Ishikawa (cell line): ENCODE data around the gene MYDGF.

Experiments used
- CREB1 ChIP-seq: IDR thresholded peaks from 2 replicates; pipeline ENCODE4 v1.6.1; 2012; ENCODE audit warnings: low read depth
- EP300 ChIP-seq: IDR thresholded peaks from 2 replicates; pipeline ENCODE4 v1.6.1; 2012; ENCODE audit warnings: borderline replicate concordance
- RAD21 ChIP-seq: IDR thresholded peaks from 2 replicates; pipeline ENCODE4 v1.6.1; 2012; ENCODE audit warnings: low read depth
- TAF1 ChIP-seq: IDR thresholded peaks from 2 replicates; pipeline ENCODE4 v1.6.1; 2012; ENCODE audit warnings: low read depth, mild to moderate bottlenecking

- TF ChIP-seq CREB1 (no peak), RAD21 (no peak), TAF1 (no peak), EP300 (no peak)
Measured at GRCh38 chr19:4673216-4673615, 3.1 kb upstream of the MYDGF start.
